ENCODE data around the gene PIGU.
"Not testable (repeated sequence)": the region's sequence is repeated elsewhere in the genome, so short reads cannot be mapped to it uniquely, and the experiment has no call there.

PIGU gene

DNA sequence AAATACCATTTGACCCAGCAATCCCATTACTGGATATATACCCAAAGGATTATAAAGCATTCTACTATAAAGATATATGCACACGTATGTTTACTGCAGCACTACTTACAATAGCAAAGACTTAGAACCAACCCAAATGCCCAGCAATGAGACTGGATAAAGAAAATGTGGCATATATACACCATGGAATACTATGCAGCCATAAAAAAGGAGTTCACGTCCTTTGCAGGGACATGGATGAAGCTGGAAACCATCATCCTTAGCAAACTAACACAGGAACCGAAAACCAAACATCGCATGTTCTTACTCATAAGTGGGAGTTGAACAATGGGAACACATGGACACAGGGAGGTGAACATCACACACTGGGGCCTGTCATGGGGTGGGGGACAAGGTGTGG, 64.9 kb downstream of the PIGU start:
- H3K23ac ChIP-seq (ENCODE audit: low read length in 2 of 2); H3K4me3 ChIP-seq (ENCODE audit: insufficient read depth in 1 of 2, low read depth in 1 of 2, low read length in 2 of 2); H3K4me1 ChIP-seq (ENCODE audit: control insufficient read depth, insufficient read depth, low read depth, low read length); DNase-seq; H3K27ac ChIP-seq (ENCODE audit: low read length, poor library complexity, severe bottlenecking); H3K18ac ChIP-seq (ENCODE audit: low read depth in 1 of 2, low read length in 2 of 2); H2AFZ ChIP-seq (ENCODE audit: low read depth, low read length); H3K4ac ChIP-seq (ENCODE audit: low read depth in 1 of 2, low read length in 2 of 2); H2BK5ac ChIP-seq (ENCODE audit: low read depth, low read length, poor library complexity, severe bottlenecking); H3K4me2 ChIP-seq (ENCODE audit: low read length, poor library complexity, severe bottlenecking); H4K91ac ChIP-seq (ENCODE audit: low read length); H3K9ac ChIP-seq (ENCODE audit: low read length); H2AK5ac ChIP-seq (ENCODE audit: low read length, severe bottlenecking); H2BK12ac ChIP-seq (ENCODE audit: low read length in 2 of 2); H3K14ac ChIP-seq (ENCODE audit: low read length in 2 of 2); H3K9me3 ChIP-seq (ENCODE audit: control insufficient read depth, low read length); H2BK15ac ChIP-seq (ENCODE audit: low read depth, poor library complexity, severe bottlenecking); H2BK120ac ChIP-seq (ENCODE audit: low read depth, low read length); H3K27me3 ChIP-seq (ENCODE audit: control insufficient read depth in 1 of 2, insufficient read depth in 1 of 2, low read length in 2 of 2); H3K79me1 ChIP-seq (replicated peaks; ENCODE audit: low read length, poor library complexity, severe bottlenecking); H4K8ac ChIP-seq (ENCODE audit: low read length): not testable (repeated sequence)
- peaks cover 3 to 11% of the 10 kb centered on the region in 2 experiments for H3K36me3 ChIP-seq (ENCODE audit: control insufficient read depth in 1 of 2, insufficient read depth in 2 of 2, low read depth in 1 of 2, low read length in 2 of 2)
- WGBS, result 94% methylated on average over 4 of the region's 4 CpGs

DNA sequence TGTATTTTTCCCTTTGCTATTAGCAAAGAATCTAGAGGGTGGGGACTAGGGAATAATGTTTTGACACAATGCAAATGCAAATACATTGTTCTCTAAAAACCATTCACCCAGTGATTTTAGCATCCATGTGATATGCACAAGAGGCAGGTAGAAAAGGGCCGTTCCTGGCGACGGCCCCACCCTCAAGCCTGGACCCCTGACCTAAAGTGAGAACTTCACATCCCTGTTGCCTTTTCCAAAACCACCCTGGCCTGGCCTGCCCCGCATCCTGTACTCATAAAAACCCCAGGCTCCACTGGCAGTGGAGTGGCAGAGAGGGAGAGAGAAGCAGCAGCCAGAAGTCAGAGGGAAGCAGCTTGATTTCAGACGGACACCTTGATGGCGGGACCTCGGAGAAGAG, 69.8 kb downstream of the PIGU start:
- no peak overlapping the region for H3K14ac ChIP-seq (ENCODE audit: low read length in 2 of 2)
- no peak overlapping the region for H3K27ac ChIP-seq (ENCODE audit: low read length, poor library complexity, severe bottlenecking)
- WGBS, result 96% methylated on average over 6 of the region's 7 CpGs
- no peak overlapping the region for H3K18ac ChIP-seq (ENCODE audit: low read depth in 1 of 2, low read length in 2 of 2)
- H2BK15ac ChIP-seq (ENCODE audit: low read depth, poor library complexity, severe bottlenecking), result no peak overlapping the region
- no peak for DNase-seq
- H3K4me3 ChIP-seq (ENCODE audit: insufficient read depth in 1 of 2, low read depth in 1 of 2, low read length in 2 of 2), result no peak overlapping the region
- H3K23ac ChIP-seq (ENCODE audit: low read length in 2 of 2), result no peak overlapping the region
- H3K4me1 ChIP-seq (ENCODE audit: control insufficient read depth, insufficient read depth, low read depth, low read length), result peaks cover 4% of the 10 kb centered on the region
- no peak overlapping the region for H4K8ac ChIP-seq (ENCODE audit: low read length)
- H3K9me3 ChIP-seq (ENCODE audit: control insufficient read depth, low read length), result no peaks in the 10 kb centered on the region
- no peak overlapping the region for H2AK5ac ChIP-seq (ENCODE audit: low read length, severe bottlenecking)
- peaks cover 0 to 2% of the 10 kb centered on the region in 2 experiments for H3K36me3 ChIP-seq (ENCODE audit: control insufficient read depth in 1 of 2, insufficient read depth in 2 of 2, low read depth in 1 of 2, low read length in 2 of 2)
- no peak overlapping the region for H3K4me2 ChIP-seq (ENCODE audit: low read length, poor library complexity, severe bottlenecking)
- H2BK120ac ChIP-seq (ENCODE audit: low read depth, low read length), result no peak overlapping the region
- H3K79me1 ChIP-seq (replicated peaks; ENCODE audit: low read length, poor library complexity, severe bottlenecking), result peaks cover 3% of the 10 kb centered on the region
- no peak overlapping the region for H2BK12ac ChIP-seq (ENCODE audit: low read length in 2 of 2)
- no peak overlapping the region for H2BK5ac ChIP-seq (ENCODE audit: low read depth, low read length, poor library complexity, severe bottlenecking)
- peak overlapping the region in 1 of 2 experiments; percentile 47 for H3K4ac ChIP-seq (ENCODE audit: low read depth in 1 of 2, low read length in 2 of 2)
- H3K27me3 ChIP-seq (ENCODE audit: control insufficient read depth in 1 of 2, insufficient read depth in 1 of 2, low read length in 2 of 2), result no peaks in the 10 kb centered on the region
- no peak overlapping the region for H2AFZ ChIP-seq (ENCODE audit: low read depth, low read length)
- no peak overlapping the region for H4K91ac ChIP-seq (ENCODE audit: low read length)
- no peak overlapping the region for H3K9ac ChIP-seq (ENCODE audit: low read length)

DNA sequence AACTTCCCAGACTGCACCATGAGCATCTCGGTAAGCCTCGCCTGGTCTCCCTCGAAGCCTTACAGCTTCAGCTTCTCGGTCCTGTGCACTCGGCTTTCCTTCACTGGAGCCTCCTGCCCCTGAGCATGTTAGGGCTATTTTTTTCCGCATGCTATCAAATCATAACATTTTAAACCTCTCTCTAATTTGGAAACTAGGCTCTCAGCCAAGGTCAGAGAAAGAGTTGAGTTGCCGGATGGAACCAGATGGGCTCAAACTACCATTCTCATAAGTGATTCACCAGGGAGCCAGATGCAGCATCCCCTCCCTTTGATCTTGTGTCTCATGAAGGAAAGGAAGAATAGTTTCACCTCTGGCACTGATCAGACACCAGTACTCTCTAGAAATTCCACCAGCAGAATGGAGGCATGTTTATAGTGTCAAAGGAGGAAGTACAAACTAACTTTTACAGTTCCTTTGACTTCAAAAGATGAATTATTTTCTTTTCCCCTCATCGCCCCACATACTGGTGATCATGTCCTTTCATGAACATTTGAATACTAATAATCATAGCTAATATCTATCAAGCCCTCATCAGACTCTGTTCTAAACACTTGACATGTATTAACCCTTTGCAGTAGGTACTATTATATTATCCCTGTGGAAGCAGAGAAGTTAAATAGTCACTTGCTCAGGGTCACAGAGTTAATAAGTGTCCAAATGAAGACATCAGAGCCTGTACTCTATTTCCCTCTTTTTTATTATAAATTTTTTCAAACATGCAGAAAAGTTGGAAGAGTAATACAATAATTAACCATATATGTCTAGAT, 71.7 kb downstream of the PIGU start:
- Histone ChIP-seq H2AFZ (ENCODE audit: low read depth, low read length) (no peak overlapping the region), H2AK5ac (ENCODE audit: low read length, severe bottlenecking) (no peak overlapping the region), H3K14ac (ENCODE audit: low read length in 2 of 2) (no peak overlapping the region), H3K27me3 (ENCODE audit: control insufficient read depth in 1 of 2, insufficient read depth in 1 of 2, low read length in 2 of 2) (no peaks in the 10 kb centered on the region), H2BK12ac (ENCODE audit: low read length in 2 of 2) (no peak overlapping the region), H3K4me3 (ENCODE audit: insufficient read depth in 1 of 2, low read depth in 1 of 2, low read length in 2 of 2) (no peak overlapping the region), H3K4me1 (ENCODE audit: control insufficient read depth, insufficient read depth, low read depth, low read length) (peaks cover 4% of the 10 kb centered on the region), H3K36me3 (ENCODE audit: control insufficient read depth in 1 of 2, insufficient read depth in 2 of 2, low read depth in 1 of 2, low read length in 2 of 2) (no peaks in the 10 kb centered on the region), H3K79me1 (replicated peaks; ENCODE audit: low read length, poor library complexity, severe bottlenecking) (peaks cover 3% of the 10 kb centered on the region), H4K91ac (ENCODE audit: low read length) (no peak overlapping the region), H3K4ac (ENCODE audit: low read depth in 1 of 2, low read length in 2 of 2) (no peak overlapping the region), H2BK5ac (ENCODE audit: low read depth, low read length, poor library complexity, severe bottlenecking) (no peak overlapping the region), H2BK15ac (ENCODE audit: low read depth, poor library complexity, severe bottlenecking) (no peak overlapping the region), H2BK120ac (ENCODE audit: low read depth, low read length) (no peak overlapping the region), H3K4me2 (ENCODE audit: low read length, poor library complexity, severe bottlenecking) (no peak overlapping the region), H3K23ac (ENCODE audit: low read length in 2 of 2) (no peak overlapping the region), H3K9me3 (ENCODE audit: control insufficient read depth, low read length) (no peaks in the 10 kb centered on the region), H3K9ac (ENCODE audit: low read length) (no peak overlapping the region), H3K18ac (ENCODE audit: low read depth in 1 of 2, low read length in 2 of 2) (no peak overlapping the region), H4K8ac (ENCODE audit: low read length) (no peak overlapping the region), H3K27ac (ENCODE audit: low read length, poor library complexity, severe bottlenecking) (peak overlapping the region; percentile 55)
- no peak for DNase-seq
- WGBS, result 95% methylated on average over 8 of the region's 8 CpGs

DNA sequence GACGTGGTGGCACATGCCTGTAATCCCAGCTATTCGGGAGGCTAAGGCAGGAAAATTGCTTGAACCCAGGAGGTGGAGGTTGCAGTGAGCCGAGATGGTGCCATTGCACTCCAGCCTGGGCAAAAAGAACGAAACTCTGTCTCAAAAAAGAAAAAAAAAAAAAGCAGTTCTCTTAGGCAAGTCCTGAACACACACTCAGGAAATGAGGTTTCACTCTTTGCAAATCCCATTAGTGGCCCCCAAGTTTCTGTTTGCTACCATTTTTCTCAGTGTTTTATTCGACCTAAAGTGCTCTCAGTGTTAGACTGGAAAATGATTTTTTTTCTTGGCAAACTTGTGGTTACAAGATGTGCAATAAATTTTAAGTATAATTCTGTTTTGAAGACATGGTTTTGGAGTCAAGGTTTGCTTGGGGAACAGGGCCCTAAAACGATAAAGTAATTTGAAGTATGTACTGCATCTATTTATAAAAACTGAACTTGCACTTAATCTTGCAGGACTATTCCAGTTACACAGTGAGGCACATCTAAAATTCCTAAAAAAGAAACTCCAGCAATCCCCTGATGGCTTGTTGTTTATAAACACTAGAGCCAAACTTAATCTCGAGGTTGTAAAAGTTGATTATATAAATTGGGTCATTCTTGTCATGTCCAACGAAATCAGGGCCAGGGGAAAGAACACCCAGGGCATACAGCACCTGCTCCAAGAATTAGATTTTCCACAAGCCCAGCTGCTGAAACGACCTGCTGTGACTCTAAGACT, 75.8 kb downstream of the PIGU start:
- H2AFZ ChIP-seq (ENCODE audit: low read depth, low read length), result no peak overlapping the region
- H3K9me3 ChIP-seq (ENCODE audit: control insufficient read depth, low read length), result no peaks in the 10 kb centered on the region
- no peak overlapping the region for H3K4ac ChIP-seq (ENCODE audit: low read depth in 1 of 2, low read length in 2 of 2)
- no peak overlapping the region for H2BK5ac ChIP-seq (ENCODE audit: low read depth, low read length, poor library complexity, severe bottlenecking)
- no peak overlapping the region for H3K4me3 ChIP-seq (ENCODE audit: insufficient read depth in 1 of 2, low read depth in 1 of 2, low read length in 2 of 2)
- H3K14ac ChIP-seq (ENCODE audit: low read length in 2 of 2), result no peak overlapping the region
- peak; percentile 34 for DNase-seq
- H2BK120ac ChIP-seq (ENCODE audit: low read depth, low read length), result no peak overlapping the region
- no peak overlapping the region for H3K18ac ChIP-seq (ENCODE audit: low read depth in 1 of 2, low read length in 2 of 2)
- H3K4me1 ChIP-seq (ENCODE audit: control insufficient read depth, insufficient read depth, low read depth, low read length), result peaks cover 2% of the 10 kb centered on the region
- WGBS, result 78% methylated on average over 8 of the region's 9 CpGs
- H3K23ac ChIP-seq (ENCODE audit: low read length in 2 of 2), result no peak overlapping the region
- no peak overlapping the region for H2AK5ac ChIP-seq (ENCODE audit: low read length, severe bottlenecking)
- H4K91ac ChIP-seq (ENCODE audit: low read length), result no peak overlapping the region
- no peak overlapping the region for H2BK12ac ChIP-seq (ENCODE audit: low read length in 2 of 2)
- H2BK15ac ChIP-seq (ENCODE audit: low read depth, poor library complexity, severe bottlenecking), result no peak overlapping the region
- no peaks in the 10 kb centered on the region for H3K36me3 ChIP-seq (ENCODE audit: control insufficient read depth in 1 of 2, insufficient read depth in 2 of 2, low read depth in 1 of 2, low read length in 2 of 2)
- peaks cover 2% of the 10 kb centered on the region for H3K79me1 ChIP-seq (replicated peaks; ENCODE audit: low read length, poor library complexity, severe bottlenecking)
- H3K4me2 ChIP-seq (ENCODE audit: low read length, poor library complexity, severe bottlenecking), result no peak overlapping the region
- no peak overlapping the region for H3K9ac ChIP-seq (ENCODE audit: low read length)
- no peak overlapping the region for H3K27ac ChIP-seq (ENCODE audit: low read length, poor library complexity, severe bottlenecking)
- no peaks in the 10 kb centered on the region for H3K27me3 ChIP-seq (ENCODE audit: control insufficient read depth in 1 of 2, insufficient read depth in 1 of 2, low read length in 2 of 2)
- H4K8ac ChIP-seq (ENCODE audit: low read length), result no peak overlapping the region
